OCI-LY1 (cell line): ENCODE measurements around the gene BMP6.

Experiments used
- CTCF ChIP-seq: fragments of 200-600 bp; sonication (generic), shearing (Covaris generic); IDR thresholded peaks from 2 replicates; pipeline ENCODE4 v1.5.1; 2017; ENCODE audit warnings: mild to moderate bottlenecking, antibody characterized with exemption, low read length, moderate library complexity, mixed read lengths
- EZH2 ChIP-seq: fragments of 200-600 bp; sonication (generic), shearing (Covaris generic); IDR thresholded peaks from 2 replicates; pipeline ENCODE4 v1.8.0; 2017; ENCODE audit warnings: borderline replicate concordance, mixed run types, mild to moderate bottlenecking, antibody characterized with exemption, low read length, moderate library complexity, mixed read lengths

- TF ChIP-seq CTCF (no peak), EZH2 (no peak)
These were observed 32.1 kb upstream of the BMP6 start for GRCh38 chr6:7693827-7694226.
